ENCODE measurements around the gene ACTR2. TPM values are rescaled to one million over a fixed set of nuclear protein-coding genes. Genes with fewer than 3 reads are reported as not detected.
"Not testable (repeated sequence)": the region's sequence is repeated elsewhere in the genome, so short reads cannot be mapped to it uniquely, and the experiment has no call there.

Gene ACTR2
- total RNA-seq, 1 donor: 115 TPM

DNA sequence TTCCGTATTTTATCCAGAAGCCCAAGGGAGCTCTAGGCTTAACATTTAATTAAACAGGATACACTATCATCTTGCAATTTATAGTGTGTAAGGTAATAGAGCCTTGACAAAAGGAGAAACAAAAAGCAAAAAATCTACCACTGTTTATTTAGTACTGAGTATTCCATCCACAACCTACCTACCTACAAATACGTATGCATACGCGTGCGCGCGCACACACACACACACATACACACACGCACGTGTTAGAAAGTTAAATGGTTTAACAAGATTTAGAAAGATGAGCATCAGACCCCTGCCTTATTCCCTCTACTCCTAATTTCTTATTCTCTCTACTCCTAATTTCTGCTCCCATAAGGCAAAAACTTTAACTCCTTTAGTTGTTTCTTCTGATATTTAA is 14.6 kb upstream of the ACTR2 start:
- no peak overlapping the region for H3K4me3 ChIP-seq (ENCODE audit: low read depth, low read length)
- TF ChIP-seq, protein P1, sequence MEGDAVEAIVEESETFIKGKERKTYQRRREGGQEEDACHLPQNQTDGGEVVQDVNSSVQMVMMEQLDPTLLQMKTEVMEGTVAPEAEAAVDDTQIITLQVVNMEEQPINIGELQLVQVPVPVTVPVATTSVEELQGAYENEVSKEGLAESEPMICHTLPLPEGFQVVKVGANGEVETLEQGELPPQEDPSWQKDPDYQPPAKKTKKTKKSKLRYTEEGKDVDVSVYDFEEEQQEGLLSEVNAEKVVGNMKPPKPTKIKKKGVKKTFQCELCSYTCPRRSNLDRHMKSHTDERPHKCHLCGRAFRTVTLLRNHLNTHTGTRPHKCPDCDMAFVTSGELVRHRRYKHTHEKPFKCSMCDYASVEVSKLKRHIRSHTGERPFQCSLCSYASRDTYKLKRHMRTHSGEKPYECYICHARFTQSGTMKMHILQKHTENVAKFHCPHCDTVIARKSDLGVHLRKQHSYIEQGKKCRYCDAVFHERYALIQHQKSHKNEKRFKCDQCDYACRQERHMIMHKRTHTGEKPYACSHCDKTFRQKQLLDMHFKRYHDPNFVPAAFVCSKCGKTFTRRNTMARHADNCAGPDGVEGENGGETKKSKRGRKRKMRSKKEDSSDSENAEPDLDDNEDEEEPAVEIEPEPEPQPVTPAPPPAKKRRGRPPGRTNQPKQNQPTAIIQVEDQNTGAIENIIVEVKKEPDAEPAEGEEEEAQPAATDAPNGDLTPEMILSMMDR (IDR thresholded peaks at IDR 0.05; ENCODE audit: insufficient read depth, low read depth, low read length): no peak
- DNase-seq (ENCODE audit: low read depth): no peak

- TF ChIP-seq, protein P1 (IDR thresholded peaks at IDR 0.05; ENCODE audit: insufficient read depth, low read depth, low read length): no peak
- DNase-seq (ENCODE audit: low read depth): no peak
- H3K4me3 ChIP-seq (ENCODE audit: low read depth, low read length): no peak overlapping the region
These were observed 13.3 kb upstream of the ACTR2 start for GRCh38 chr2:65214361-65214760.

DNA sequence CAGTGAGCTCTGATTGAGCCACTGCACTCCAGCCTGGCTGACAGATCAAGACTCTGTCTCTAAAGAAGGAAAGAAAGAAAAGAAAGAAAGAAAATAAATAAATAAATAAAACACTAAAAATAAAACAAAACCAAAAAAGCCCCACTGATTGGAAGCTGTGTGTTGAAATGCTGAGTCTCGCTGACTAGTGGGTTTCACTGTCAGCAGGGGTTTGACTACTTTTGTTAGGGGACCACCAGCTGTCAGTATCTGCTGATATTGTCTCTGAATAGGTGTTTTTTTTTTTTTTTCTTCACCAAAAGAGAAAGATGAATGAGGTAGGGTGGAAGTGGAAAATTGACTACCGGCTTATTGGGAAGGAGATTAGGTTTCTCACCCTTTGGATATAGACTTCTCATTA is 12.8 kb upstream of the ACTR2 start:
- no peak for DNase-seq (ENCODE audit: low read depth)
- TF ChIP-seq, protein P1 (IDR thresholded peaks at IDR 0.05; ENCODE audit: insufficient read depth, low read depth, low read length): no peak
- H3K4me3 ChIP-seq (ENCODE audit: low read depth, low read length): no peak overlapping the region

DNA sequence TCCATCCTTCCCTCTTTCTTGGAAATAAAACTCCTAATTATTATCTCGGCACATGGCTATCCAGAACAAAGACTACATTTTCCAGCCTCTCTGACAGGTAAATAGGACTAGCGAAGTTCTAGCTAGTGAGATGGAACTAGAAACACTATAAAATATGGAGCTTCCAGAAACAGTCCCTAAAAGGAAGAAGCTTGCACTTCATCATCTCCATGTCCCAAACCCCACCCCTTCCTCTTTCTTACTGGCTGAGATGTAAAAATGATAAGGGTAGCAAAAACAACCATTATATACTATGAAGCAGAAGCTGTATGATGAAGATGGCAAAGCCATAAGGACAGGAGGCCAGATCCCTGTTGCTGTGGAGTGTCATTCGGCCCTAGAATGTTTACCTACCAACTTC is 11.7 kb upstream of the ACTR2 start:
- no peak overlapping the region for H3K4me3 ChIP-seq (ENCODE audit: low read depth, low read length)
- TF ChIP-seq, protein P1 (IDR thresholded peaks at IDR 0.05; ENCODE audit: insufficient read depth, low read depth, low read length): no peak
- DNase-seq (ENCODE audit: low read depth): no peak

- H3K4me3 ChIP-seq (ENCODE audit: low read depth, low read length): no peak overlapping the region
- peak; percentile 12 for DNase-seq (ENCODE audit: low read depth)
- TF ChIP-seq, protein P1 (IDR thresholded peaks at IDR 0.05; ENCODE audit: insufficient read depth, low read depth, low read length): no peak
These were observed 7.0 kb upstream of the ACTR2 start for GRCh38 chr2:65220432-65221131.

GRCh38 chr2:65221275-65221674 is 6.4 kb upstream of the ACTR2 start:
- not testable (repeated sequence) for H3K4me3 ChIP-seq (ENCODE audit: low read depth, low read length); DNase-seq (ENCODE audit: low read depth)

- TF ChIP-seq, protein P1 (IDR thresholded peaks at IDR 0.05; ENCODE audit: insufficient read depth, low read depth, low read length): no peak
- DNase-seq (ENCODE audit: low read depth): peak; percentile 27
- peak overlapping the region; percentile 100 for H3K4me3 ChIP-seq (ENCODE audit: low read depth, low read length)
These were observed 593 bp upstream of the ACTR2 start for GRCh38 chr2:65227020-65227455.

Data from fibroblast of villous mesenchyme (primary cell).